Measurements from ENCODE around the gene RIN2. TPM values are rescaled to one million over a fixed set of nuclear protein-coding genes. Genes with fewer than 3 reads are reported as not detected.

The RIN2 gene
- total and polyA plus RNA-seq, 9 of the 15 experiments (the other 6 are each of a cell fraction or from before 2014, with no cell fraction given): 0.09 TPM; not detected in 8

DNA sequence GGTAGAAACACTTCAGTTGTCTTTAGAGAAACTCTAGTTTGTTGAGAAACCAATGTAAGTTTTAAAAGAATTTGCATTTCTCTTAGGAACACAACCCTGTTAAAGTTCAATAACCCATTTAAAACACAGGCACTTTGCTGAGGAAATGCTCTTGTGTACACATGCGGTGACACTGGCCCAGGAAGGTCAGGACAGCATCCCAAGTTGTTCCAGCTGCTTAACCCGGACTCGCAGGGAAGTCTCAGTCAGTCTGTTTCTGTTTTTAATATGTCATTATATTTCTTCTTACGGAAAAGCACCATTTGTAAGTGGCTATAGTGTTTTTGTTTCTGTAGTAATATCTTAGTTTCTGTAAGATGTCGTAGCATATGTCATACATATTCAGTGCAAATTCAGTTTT is 36.9 kb downstream of the RIN2 start (continued):
- TF ChIP-seq, protein P1, sequence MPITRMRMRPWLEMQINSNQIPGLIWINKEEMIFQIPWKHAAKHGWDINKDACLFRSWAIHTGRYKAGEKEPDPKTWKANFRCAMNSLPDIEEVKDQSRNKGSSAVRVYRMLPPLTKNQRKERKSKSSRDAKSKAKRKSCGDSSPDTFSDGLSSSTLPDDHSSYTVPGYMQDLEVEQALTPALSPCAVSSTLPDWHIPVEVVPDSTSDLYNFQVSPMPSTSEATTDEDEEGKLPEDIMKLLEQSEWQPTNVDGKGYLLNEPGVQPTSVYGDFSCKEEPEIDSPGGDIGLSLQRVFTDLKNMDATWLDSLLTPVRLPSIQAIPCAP (CRISPR knock-in tag; IDR thresholded peaks at IDR 0.05; ENCODE audit: borderline replicate concordance): no peak
- no peak for TF ChIP-seq TBL1XR1 (IDR thresholded peaks at IDR 0.05; ENCODE audit: low read length in 2 of 2)
- TF ChIP-seq YY1 (IDR thresholded peaks at IDR 0.05; ENCODE audit: borderline replicate concordance in 1 of 3, control insufficient read depth in 1 of 3, extremely low read depth in 1 of 3, insufficient read depth in 3 of 3, insufficient read length in 1 of 3, insufficient replicate concordance in 2 of 3, low read depth in 1 of 3, low read length in 2 of 3): no peak
- no peak for TF ChIP-seq PYGO2 (tag; IDR thresholded peaks at IDR 0.05)

DNA sequence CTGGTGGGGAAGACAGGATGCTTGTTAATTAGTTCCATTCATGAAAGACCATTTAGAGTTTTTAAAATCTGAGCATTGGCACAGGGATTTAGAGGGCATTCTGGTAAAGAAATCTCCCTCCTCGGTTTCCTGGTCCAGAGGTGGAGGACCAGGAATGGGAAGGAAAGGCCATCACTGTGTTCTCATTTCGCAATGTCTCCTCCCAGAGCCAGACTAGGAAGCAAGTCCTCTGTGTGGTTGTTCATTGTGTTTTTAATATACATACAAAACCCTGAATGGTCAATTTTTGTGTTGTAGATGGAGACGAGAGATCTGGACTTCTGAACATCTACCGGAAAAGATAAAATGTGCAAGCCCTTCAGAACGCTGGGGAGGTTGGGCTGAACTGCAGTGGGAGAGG is 41.3 kb downstream of the RIN2 start:
- no peak overlapping the region for H2AFZ ChIP-seq (ENCODE audit: low read depth, low read length)
- in situ Hi-C loops (cut with MboI) (no loop called here), intact Hi-C loops (cut with micrococcal nuclease) (no loop called here)
- no peaks in the 10 kb centered on the region; a peak in 1 of 5 replicates for H3K27me3 ChIP-seq (ENCODE audit: control insufficient read depth in 2 of 2, insufficient read depth in 2 of 2, low read length in 2 of 2)
- TF ChIP-seq CHCHD3 (CRISPR knock-in tag; IDR thresholded peaks at IDR 0.05) (no peak), NR2C1 (IDR thresholded peaks at IDR 0.05) (no peak), NR2C1 (tag; IDR thresholded peaks at IDR 0.05) (no peak), TCF7L2 (IDR thresholded peaks at IDR 0.05; ENCODE audit: low read depth, low read length) (no peak), RBM34 (IDR thresholded peaks at IDR 0.05; ENCODE audit: borderline replicate concordance, insufficient read depth, low read length) (no peak), ZC3H4 (CRISPR knock-in tag; IDR thresholded peaks at IDR 0.05; ENCODE audit: borderline replicate concordance) (no peak), TCF3 (CRISPR knock-in tag; IDR thresholded peaks at IDR 0.05) (no peak), GATA2 (CRISPR knock-in tag; IDR thresholded peaks at IDR 0.05) (no peak), RCOR1 (IDR thresholded peaks at IDR 0.05; ENCODE audit: borderline replicate concordance in 1 of 2, low read depth in 2 of 2, low read length in 2 of 2) (no peak), CREBBP (IDR thresholded peaks at IDR 0.05; ENCODE audit: low read depth, low read length) (no peak), NFATC3 (IDR thresholded peaks at IDR 0.05) (no peak)
- TF ChIP-seq, protein P2, sequence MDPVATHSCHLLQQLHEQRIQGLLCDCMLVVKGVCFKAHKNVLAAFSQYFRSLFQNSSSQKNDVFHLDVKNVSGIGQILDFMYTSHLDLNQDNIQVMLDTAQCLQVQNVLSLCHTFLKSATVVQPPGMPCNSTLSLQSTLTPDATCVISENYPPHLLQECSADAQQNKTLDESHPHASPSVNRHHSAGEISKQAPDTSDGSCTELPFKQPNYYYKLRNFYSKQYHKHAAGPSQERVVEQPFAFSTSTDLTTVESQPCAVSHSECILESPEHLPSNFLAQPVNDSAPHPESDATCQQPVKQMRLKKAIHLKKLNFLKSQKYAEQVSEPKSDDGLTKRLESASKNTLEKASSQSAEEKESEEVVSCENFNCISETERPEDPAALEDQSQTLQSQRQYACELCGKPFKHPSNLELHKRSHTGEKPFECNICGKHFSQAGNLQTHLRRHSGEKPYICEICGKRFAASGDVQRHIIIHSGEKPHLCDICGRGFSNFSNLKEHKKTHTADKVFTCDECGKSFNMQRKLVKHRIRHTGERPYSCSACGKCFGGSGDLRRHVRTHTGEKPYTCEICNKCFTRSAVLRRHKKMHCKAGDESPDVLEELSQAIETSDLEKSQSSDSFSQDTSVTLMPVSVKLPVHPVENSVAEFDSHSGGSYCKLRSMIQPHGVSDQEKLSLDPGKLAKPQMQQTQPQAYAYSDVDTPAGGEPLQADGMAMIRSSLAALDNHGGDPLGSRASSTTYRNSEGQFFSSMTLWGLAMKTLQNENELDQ (CRISPR knock-in tag; IDR thresholded peaks at IDR 0.05; ENCODE audit: borderline replicate concordance): no peak
- TF ChIP-seq, protein P3, sequence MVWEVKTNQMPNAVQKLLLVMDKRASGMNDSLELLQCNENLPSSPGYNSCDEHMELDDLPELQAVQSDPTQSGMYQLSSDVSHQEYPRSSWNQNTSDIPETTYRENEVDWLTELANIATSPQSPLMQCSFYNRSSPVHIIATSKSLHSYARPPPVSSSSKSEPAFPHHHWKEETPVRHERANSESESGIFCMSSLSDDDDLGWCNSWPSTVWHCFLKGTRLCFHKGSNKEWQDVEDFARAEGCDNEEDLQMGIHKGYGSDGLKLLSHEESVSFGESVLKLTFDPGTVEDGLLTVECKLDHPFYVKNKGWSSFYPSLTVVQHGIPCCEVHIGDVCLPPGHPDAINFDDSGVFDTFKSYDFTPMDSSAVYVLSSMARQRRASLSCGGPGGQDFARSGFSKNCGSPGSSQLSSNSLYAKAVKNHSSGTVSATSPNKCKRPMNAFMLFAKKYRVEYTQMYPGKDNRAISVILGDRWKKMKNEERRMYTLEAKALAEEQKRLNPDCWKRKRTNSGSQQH (CRISPR knock-in tag; IDR thresholded peaks at IDR 0.05): no peak
- no peak for FAIRE-seq
- ChIA-PET CTCF (ENCODE audit: low intra/inter-chr PET ratio) (no interaction called here), POLR2A (interaction anchor here (0.8 kb wide), 1 partner anchor 1460 kb away, joined by 3 read pairs; no protein-coding TSS in a partner anchor)
- H3K9me3 ChIP-seq (replicated peaks; ENCODE audit: control insufficient read depth, insufficient read depth, low read depth, low read length): no peaks in the 10 kb centered on the region
- no peaks in the 10 kb centered on the region for H3K9me1 ChIP-seq (ENCODE audit: control insufficient read depth, insufficient read depth, low read length)
- no peak overlapping the region for H3K27ac ChIP-seq (ENCODE audit: extremely low read depth, low read depth, low read length)
- BruUV-seq (replicated peaks): no TSS peak
- H3K4me1 ChIP-seq (replicated peaks in 1 of 2; ENCODE audit: control insufficient read depth in 2 of 2, insufficient read depth in 2 of 2, low read length in 2 of 2): no peaks in the 10 kb centered on the region
- no peaks in the 10 kb centered on the region for H3K36me3 ChIP-seq (ENCODE audit: control insufficient read depth, insufficient read depth, low read length)
- no peak for ATAC-seq
- H3K4me2 ChIP-seq (ENCODE audit: insufficient read depth, low read length): no peak overlapping the region
- no peak overlapping the region for H3K9ac ChIP-seq (ENCODE audit: insufficient read depth in 1 of 2, low read depth in 2 of 2, low read length in 2 of 2)
- H3K79me2 ChIP-seq (ENCODE audit: control insufficient read depth, insufficient read depth, low read length): no peaks in the 10 kb centered on the region
- H3K4me3 ChIP-seq: no peak overlapping the region
- H4K20me1 ChIP-seq (replicated peaks; ENCODE audit: control insufficient read depth, insufficient read depth, low read length): no peaks in the 10 kb centered on the region
- 0% methylated on average over 3 of the region's 5 CpGs for WGBS (ENCODE audit: insufficient coverage, low coverage, missing lambda C conversion rate)
- DNase-seq (ENCODE audit: extremely low read depth in 1 of 4, low spot score in 3 of 4): no peak
